DOHH2 (cell line): ENCODE measurements around the gene NCF4.

Source experiments
- EZH2phosphoT487 ChIP-seq: fragments of 200-600 bp; sonication (generic); IDR thresholded peaks from 2 replicates; pipeline ENCODE4 v1.6.1; 2017; ENCODE audit warnings: borderline replicate concordance, mild to moderate bottlenecking, antibody characterized with exemption, low read length, moderate library complexity, mixed read lengths
- TF ChIP-seq, protein P1 (sequence below): fragments of 200-600 bp; sonication (generic); IDR thresholded peaks from one replicate; pipeline ENCODE4 v1.5.1; 2014; ENCODE audit warnings: antibody characterized with exemption, mild to moderate bottlenecking, low read depth, low read length; ENCODE audit not compliant: poor library complexity, severe bottlenecking

DNA sequence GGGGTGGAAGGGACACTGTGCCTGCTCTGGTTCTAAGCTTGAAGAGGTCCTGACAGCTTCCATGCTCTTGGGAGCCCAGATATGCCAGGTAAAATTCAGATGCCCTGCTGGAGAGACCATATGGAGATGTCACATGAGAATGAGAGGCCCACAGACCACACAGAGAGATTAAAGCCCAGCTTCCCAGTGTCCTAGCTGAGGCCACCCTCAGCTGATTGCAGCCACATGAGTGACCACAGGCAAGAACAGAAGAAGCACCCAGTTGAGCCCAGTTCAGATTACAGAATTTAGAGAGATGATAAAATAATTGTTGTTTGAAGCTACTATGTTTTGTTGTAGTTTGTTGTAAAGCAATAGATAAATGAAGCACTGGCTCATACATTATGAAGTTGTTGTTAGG lies 29.6 kb upstream of the NCF4 start:
- TF ChIP-seq, protein P1, sequence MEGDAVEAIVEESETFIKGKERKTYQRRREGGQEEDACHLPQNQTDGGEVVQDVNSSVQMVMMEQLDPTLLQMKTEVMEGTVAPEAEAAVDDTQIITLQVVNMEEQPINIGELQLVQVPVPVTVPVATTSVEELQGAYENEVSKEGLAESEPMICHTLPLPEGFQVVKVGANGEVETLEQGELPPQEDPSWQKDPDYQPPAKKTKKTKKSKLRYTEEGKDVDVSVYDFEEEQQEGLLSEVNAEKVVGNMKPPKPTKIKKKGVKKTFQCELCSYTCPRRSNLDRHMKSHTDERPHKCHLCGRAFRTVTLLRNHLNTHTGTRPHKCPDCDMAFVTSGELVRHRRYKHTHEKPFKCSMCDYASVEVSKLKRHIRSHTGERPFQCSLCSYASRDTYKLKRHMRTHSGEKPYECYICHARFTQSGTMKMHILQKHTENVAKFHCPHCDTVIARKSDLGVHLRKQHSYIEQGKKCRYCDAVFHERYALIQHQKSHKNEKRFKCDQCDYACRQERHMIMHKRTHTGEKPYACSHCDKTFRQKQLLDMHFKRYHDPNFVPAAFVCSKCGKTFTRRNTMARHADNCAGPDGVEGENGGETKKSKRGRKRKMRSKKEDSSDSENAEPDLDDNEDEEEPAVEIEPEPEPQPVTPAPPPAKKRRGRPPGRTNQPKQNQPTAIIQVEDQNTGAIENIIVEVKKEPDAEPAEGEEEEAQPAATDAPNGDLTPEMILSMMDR: no peak
- TF ChIP-seq EZH2phosphoT487: no peak
